GM23338 (cell line): Measurements from ENCODE around the gene INO80. TPM values are rescaled to one million over a fixed set of nuclear protein-coding genes. Genes with fewer than 3 reads are reported as not detected.

Experiments used
- ATAC-seq: fragments of 200-7000 bp; cut with Tn5 transposase; 3 replicates; pipeline ENCODE4 v1.9.1; 2020
- DNase-seq: peaks from one replicate; pipeline ENCODE4 v3.0.0-alpha.2; 2015; ENCODE audit warnings: low spot score
- H2AFZ ChIP-seq: fragments of 200-600 bp; sonication (generic); 2 replicates; pipeline ENCODE4 v1.8.0; 2016; ENCODE audit warnings: antibody characterized with exemption, mild to moderate bottlenecking, moderate library complexity
- H3F3A ChIP-seq: fragments of 200-600 bp; sonication (generic); replicated peaks from 2 replicates; pipeline ENCODE4 v1.8.0; 2017; ENCODE audit warnings: antibody characterized with exemption, mixed run types, low read depth
- H3K27ac ChIP-seq: fragments of 200-600 bp; sonication (generic); 2 replicates; pipeline ENCODE4 v1.6.1; 2016; ENCODE audit warnings: low read depth
- H3K27me3 ChIP-seq: fragments of 200-600 bp; sonication (generic); 2 replicates; pipeline ENCODE4 v1.8.0; 2016; ENCODE audit warnings: mild to moderate bottlenecking, mixed run types, moderate library complexity; ENCODE audit not compliant: insufficient read depth
- H3K36me3 ChIP-seq: fragments of 200-600 bp; sonication (generic); 2 replicates; pipeline ENCODE4 v1.8.0; 2016; ENCODE audit warnings: mild to moderate bottlenecking; ENCODE audit not compliant: insufficient read depth
- H3K4me1 ChIP-seq: fragments of 200-600 bp; sonication (generic); 2 replicates; pipeline ENCODE4 v1.8.0; 2016; ENCODE audit warnings: mild to moderate bottlenecking, moderate library complexity; ENCODE audit not compliant: insufficient read depth
- H3K4me2 ChIP-seq: fragments of 200-600 bp; sonication (generic); 2 replicates; pipeline ENCODE4 v1.7.1; 2017; ENCODE audit warnings: mixed run types
- H3K4me3 ChIP-seq: fragments of 200-600 bp; sonication (generic); 2 replicates; pipeline ENCODE4 v1.6.1; 2016; ENCODE audit warnings: mixed run types
- H3K79me2 ChIP-seq: fragments of 200-600 bp; sonication (generic); replicated peaks from 2 replicates; pipeline ENCODE4 v1.8.0; 2017; ENCODE audit warnings: mild to moderate bottlenecking; ENCODE audit not compliant: insufficient read depth
- H3K9me2 ChIP-seq: fragments of 200-600 bp; sonication (generic); 2 replicates; pipeline ENCODE4 v1.8.0; 2017; ENCODE audit not compliant: insufficient read depth
- H4K20me1 ChIP-seq: fragments of 200-600 bp; sonication (generic); replicated peaks from 2 replicates; pipeline ENCODE4 v1.8.0; 2017; ENCODE audit warnings: mild to moderate bottlenecking; ENCODE audit not compliant: insufficient read depth
- H3K27ac Mint-ChIP-seq: 2 replicates; pipeline ENCODE4 v1.8.0; 2020; ENCODE audit warnings: inconsistent platforms, mild to moderate bottlenecking, moderate library complexity, mixed read lengths
- H3K27me3 Mint-ChIP-seq: 3 replicates; pipeline ENCODE4 v1.8.0; 2022; ENCODE audit warnings: low read depth, mild to moderate bottlenecking, moderate library complexity, mixed read lengths, inconsistent platforms; ENCODE audit not compliant: insufficient read depth, poor library complexity
- H3K36me3 Mint-ChIP-seq: 3 replicates; pipeline ENCODE4 v1.8.0; 2021; ENCODE audit warnings: low read depth, mild to moderate bottlenecking, inconsistent platforms, moderate library complexity, mixed read lengths
- H3K4me1 Mint-ChIP-seq: 3 replicates; pipeline ENCODE4 v1.8.0; 2020; ENCODE audit warnings: mild to moderate bottlenecking, inconsistent platforms, mixed read lengths
- H3K4me3 Mint-ChIP-seq: 3 replicates; pipeline ENCODE4 v1.8.0; 2021; ENCODE audit warnings: moderate library complexity, mild to moderate bottlenecking, inconsistent platforms, mixed read lengths
- H3K9me3 Mint-ChIP-seq: 3 replicates; pipeline ENCODE4 v1.8.0; 2020; ENCODE audit warnings: moderate library complexity, mild to moderate bottlenecking, inconsistent platforms, mixed read lengths
- CREB1 ChIP-seq: fragments of 250-450 bp; sonication (Bioruptor Pico); IDR thresholded peaks from 2 replicates; pipeline ENCODE4 v1.5.0; 2020; ENCODE audit warnings: low read depth, mild to moderate bottlenecking, moderate library complexity
- EZH2 ChIP-seq: fragments of 200-600 bp; sonication (generic); IDR thresholded peaks from one replicate; pipeline ENCODE4 v1.8.0; 2017; ENCODE audit warnings: antibody characterized with exemption, mild to moderate bottlenecking, low read depth; ENCODE audit not compliant: unreplicated experiment
- EZH2phosphoT487 ChIP-seq: fragments of 200-600 bp; sonication (generic); IDR thresholded peaks from one replicate; pipeline ENCODE4 v1.8.1; 2018; ENCODE audit warnings: antibody characterized with exemption; ENCODE audit not compliant: unreplicated experiment
- JUNB ChIP-seq: IDR thresholded peaks from one replicate; pipeline ENCODE4 v1.6.1; 2016; ENCODE audit warnings: antibody characterized with exemption; ENCODE audit not compliant: unreplicated experiment
- NANOG ChIP-seq: IDR thresholded peaks from 2 replicates; pipeline ENCODE4 v1.6.1; 2016; ENCODE audit warnings: antibody characterized with exemption, borderline replicate concordance
- POLR2AphosphoS5 ChIP-seq: IDR thresholded peaks from 2 replicates; pipeline ENCODE4 v1.6.1; 2016; ENCODE audit warnings: antibody characterized with exemption, low read depth
- STAT1 ChIP-seq: IDR thresholded peaks from one replicate; pipeline ENCODE4 v1.6.1; 2016; ENCODE audit warnings: antibody characterized with exemption; ENCODE audit not compliant: unreplicated experiment
- ZNF114 ChIP-seq: fragments of 250-450 bp; sonication (Bioruptor Pico); IDR thresholded peaks from 2 replicates; pipeline ENCODE4 v1.5.0; 2020; ENCODE audit warnings: mild to moderate bottlenecking, moderate library complexity
- ZNF331 ChIP-seq: fragments of 250-450 bp; sonication (Bioruptor Pico); IDR thresholded peaks from 2 replicates; pipeline ENCODE4 v1.5.0; 2020; ENCODE audit warnings: low read depth, mild to moderate bottlenecking, moderate library complexity
- polyA plus RNA-seq: library from polyadenylated mRNA; unstranded; fragments of >200 nt; fragmentation: Nextera tagmentation; extraction: Ambion mirVana; gene quantifications from 2 replicates; pipeline ENCODE4 v1.2.1, GENCODE V29; 2016
- total RNA-seq: library from RNA; depleted of rRNA; stranded (reverse); fragments of >200 nt; shearing (Covaris generic); gene quantifications from 2 replicates; pipeline ENCODE4 v1.2.3, GENCODE V29; 2014
- TF ChIP-seq, protein P1 (sequence below): IDR thresholded peaks from one replicate; pipeline ENCODE4 v1.6.1; 2018; ENCODE audit warnings: antibody characterized with exemption; ENCODE audit not compliant: unreplicated experiment
- TF ChIP-seq, protein P2 (sequence below): IDR thresholded peaks from 2 replicates; pipeline ENCODE4 v1.6.1; 2016; ENCODE audit warnings: antibody characterized with exemption
- TF ChIP-seq, protein P3 (sequence below), 2 experiments: fragments of 200-600 bp in 1 of 2; sonication (generic) in 1 of 2; conservative IDR thresholded peaks; 2 replicates each; pipeline versions ENCODE4 v1.5.1 to v1.6.1; 2016 to 2017; ENCODE audit warnings: antibody characterized with exemption in 2 of 2, low read depth in 2 of 2, mild to moderate bottlenecking in 2 of 2, moderate library complexity in 1 of 2

INO80 gene
- total and polyA plus RNA-seq, 2 experiments from 2014 or later: 6.5 to 24.9 TPM

DNA sequence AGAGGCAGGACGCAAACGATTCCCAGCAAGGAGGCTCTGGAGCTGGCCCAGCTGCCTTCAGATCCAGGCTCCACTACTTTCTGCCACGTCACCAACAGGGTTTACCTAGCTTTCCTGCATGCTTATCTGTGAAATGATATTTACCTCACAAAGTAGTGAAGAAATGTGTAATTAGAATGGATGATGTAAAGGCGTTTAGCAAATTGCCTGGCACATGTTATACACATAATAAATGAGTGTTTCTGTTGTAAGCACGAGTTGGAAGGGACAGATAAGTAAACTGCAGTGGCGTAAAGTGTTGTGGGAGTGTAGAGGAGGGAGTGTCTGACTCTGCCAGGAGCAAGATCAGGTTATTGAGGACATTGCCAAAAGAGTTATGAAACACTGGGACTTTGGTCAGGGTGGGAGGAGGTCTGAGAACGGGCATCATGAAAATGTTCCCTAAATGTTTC is 166.3 kb downstream of the INO80 start (continued):
- TF ChIP-seq, protein P1, sequence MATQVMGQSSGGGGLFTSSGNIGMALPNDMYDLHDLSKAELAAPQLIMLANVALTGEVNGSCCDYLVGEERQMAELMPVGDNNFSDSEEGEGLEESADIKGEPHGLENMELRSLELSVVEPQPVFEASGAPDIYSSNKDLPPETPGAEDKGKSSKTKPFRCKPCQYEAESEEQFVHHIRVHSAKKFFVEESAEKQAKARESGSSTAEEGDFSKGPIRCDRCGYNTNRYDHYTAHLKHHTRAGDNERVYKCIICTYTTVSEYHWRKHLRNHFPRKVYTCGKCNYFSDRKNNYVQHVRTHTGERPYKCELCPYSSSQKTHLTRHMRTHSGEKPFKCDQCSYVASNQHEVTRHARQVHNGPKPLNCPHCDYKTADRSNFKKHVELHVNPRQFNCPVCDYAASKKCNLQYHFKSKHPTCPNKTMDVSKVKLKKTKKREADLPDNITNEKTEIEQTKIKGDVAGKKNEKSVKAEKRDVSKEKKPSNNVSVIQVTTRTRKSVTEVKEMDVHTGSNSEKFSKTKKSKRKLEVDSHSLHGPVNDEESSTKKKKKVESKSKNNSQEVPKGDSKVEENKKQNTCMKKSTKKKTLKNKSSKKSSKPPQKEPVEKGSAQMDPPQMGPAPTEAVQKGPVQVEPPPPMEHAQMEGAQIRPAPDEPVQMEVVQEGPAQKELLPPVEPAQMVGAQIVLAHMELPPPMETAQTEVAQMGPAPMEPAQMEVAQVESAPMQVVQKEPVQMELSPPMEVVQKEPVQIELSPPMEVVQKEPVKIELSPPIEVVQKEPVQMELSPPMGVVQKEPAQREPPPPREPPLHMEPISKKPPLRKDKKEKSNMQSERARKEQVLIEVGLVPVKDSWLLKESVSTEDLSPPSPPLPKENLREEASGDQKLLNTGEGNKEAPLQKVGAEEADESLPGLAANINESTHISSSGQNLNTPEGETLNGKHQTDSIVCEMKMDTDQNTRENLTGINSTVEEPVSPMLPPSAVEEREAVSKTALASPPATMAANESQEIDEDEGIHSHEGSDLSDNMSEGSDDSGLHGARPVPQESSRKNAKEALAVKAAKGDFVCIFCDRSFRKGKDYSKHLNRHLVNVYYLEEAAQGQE: no peak
- no peak for TF ChIP-seq NANOG
- TF ChIP-seq, protein P2, sequence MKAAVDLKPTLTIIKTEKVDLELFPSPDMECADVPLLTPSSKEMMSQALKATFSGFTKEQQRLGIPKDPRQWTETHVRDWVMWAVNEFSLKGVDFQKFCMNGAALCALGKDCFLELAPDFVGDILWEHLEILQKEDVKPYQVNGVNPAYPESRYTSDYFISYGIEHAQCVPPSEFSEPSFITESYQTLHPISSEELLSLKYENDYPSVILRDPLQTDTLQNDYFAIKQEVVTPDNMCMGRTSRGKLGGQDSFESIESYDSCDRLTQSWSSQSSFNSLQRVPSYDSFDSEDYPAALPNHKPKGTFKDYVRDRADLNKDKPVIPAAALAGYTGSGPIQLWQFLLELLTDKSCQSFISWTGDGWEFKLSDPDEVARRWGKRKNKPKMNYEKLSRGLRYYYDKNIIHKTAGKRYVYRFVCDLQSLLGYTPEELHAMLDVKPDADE: no peak
- TF ChIP-seq EZH2phosphoT487: no peak

DNA sequence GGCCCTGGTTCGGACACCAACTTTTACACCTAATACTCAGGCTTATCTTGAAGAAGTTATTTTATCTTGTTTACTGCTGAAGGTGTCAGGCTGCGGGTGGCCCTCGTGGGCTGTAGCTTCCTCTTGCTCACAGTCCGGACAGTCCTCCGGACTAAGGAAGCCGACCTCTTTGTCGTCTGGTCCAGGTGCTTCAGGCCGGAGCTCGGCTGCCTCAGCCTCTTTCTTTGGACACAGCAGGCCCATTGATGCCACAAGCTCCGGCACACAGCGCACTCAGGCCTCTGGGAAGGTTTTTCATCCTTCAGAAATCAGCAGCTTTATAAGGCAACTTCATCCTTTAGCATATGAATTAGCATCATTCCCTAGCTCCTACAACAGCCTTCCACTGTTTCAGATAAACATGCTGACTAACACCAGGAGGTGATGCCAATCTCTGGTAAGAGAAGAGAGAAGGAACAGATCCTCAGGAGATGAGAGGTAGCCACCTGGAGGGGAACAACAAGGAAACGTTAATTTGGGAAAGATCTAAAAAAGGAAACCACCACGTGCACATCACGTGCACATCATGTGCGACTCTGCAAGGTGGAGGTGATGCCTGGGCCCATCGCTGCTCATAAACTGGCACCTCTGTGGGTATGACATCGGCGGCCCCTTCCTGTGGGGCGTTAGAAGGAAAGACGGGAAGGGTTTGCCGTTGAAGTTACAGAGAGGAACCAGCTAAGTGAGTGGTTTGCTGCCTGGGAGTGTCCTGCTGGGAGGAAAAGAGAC is 167.2 kb downstream of the INO80 start:
- Mint-ChIP-seq H3K9me3 (no peaks in the 10 kb centered on the region; the same call in 1 of the 3 replicates), H3K4me1 (peaks cover 28% of the 10 kb centered on the region), H3K27ac (no peak overlapping the region), H3K4me3 (no peak overlapping the region; the same call in 2 of the 3 replicates), H3K27me3 (peaks cover 25% of the 10 kb centered on the region), H3K36me3 (peaks cover 8% of the 10 kb centered on the region)
- H3K36me3 ChIP-seq: no peaks in the 10 kb centered on the region
- peaks cover 5% of the 10 kb centered on the region for H3K79me2 ChIP-seq
- H3K4me2 ChIP-seq: peak overlapping the region; percentile 45; the same call in 1 of the 2 replicates
- ATAC-seq (no peak), DNase-seq (no peak)
- no peaks in the 10 kb centered on the region for H3K27me3 ChIP-seq
- H2AFZ ChIP-seq: peak overlapping the region; percentile 72; the same call in 1 of the 2 replicates
- no peak overlapping the region for H3K27ac ChIP-seq
- H3K9me2 ChIP-seq: no peaks in the 10 kb centered on the region
- peaks cover 9% of the 10 kb centered on the region for H3F3A ChIP-seq
- peaks cover 23% of the 10 kb centered on the region for H3K4me1 ChIP-seq
- H4K20me1 ChIP-seq: no peaks in the 10 kb centered on the region
- H3K4me3 ChIP-seq: no peak overlapping the region
- TF ChIP-seq ZNF114 (CRISPR knock-in tag): no peak
- TF ChIP-seq EZH2: no peak
- no peak for TF ChIP-seq ZNF331 (CRISPR knock-in tag)
- no peak for TF ChIP-seq POLR2AphosphoS5
- TF ChIP-seq STAT1: no peak
- TF ChIP-seq, protein P3, sequence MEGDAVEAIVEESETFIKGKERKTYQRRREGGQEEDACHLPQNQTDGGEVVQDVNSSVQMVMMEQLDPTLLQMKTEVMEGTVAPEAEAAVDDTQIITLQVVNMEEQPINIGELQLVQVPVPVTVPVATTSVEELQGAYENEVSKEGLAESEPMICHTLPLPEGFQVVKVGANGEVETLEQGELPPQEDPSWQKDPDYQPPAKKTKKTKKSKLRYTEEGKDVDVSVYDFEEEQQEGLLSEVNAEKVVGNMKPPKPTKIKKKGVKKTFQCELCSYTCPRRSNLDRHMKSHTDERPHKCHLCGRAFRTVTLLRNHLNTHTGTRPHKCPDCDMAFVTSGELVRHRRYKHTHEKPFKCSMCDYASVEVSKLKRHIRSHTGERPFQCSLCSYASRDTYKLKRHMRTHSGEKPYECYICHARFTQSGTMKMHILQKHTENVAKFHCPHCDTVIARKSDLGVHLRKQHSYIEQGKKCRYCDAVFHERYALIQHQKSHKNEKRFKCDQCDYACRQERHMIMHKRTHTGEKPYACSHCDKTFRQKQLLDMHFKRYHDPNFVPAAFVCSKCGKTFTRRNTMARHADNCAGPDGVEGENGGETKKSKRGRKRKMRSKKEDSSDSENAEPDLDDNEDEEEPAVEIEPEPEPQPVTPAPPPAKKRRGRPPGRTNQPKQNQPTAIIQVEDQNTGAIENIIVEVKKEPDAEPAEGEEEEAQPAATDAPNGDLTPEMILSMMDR (conservative IDR thresholded peaks at IDR 0.05; ENCODE audit: low read depth in 2 of 2): no peak
- no peak for TF ChIP-seq JUNB
- no peak for TF ChIP-seq EZH2phosphoT487
- TF ChIP-seq, protein P2: no peak
- TF ChIP-seq, protein P1: no peak
- TF ChIP-seq CREB1 (CRISPR knock-in tag): no peak
